ENCODE results near the gene JAG1.

The JAG1 gene

DNA sequence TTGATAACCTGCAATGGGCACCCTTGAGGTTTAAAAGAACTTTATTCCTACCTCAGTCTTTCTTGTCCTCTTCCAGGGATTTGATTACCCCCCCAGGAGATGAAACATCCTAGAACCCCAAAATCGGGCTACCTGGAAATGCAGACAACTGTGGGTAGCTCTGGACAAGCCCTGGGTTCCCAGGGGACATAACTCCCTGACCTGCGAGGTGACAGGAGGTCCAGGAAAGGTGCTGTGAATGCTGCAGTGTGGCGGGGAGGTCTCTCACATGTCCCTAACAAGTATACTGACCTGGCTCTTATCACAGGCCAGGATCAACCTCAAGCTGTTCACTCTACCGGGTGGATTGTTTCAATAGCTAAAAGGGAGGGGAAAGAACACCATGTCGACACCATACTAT is 11.6 kb downstream of the JAG1 start:
- no peak for TF ChIP-seq EZH2phosphoT487 (conservative IDR thresholded peaks at IDR 0.05; ENCODE audit: low read length)
- TF ChIP-seq, protein P1, sequence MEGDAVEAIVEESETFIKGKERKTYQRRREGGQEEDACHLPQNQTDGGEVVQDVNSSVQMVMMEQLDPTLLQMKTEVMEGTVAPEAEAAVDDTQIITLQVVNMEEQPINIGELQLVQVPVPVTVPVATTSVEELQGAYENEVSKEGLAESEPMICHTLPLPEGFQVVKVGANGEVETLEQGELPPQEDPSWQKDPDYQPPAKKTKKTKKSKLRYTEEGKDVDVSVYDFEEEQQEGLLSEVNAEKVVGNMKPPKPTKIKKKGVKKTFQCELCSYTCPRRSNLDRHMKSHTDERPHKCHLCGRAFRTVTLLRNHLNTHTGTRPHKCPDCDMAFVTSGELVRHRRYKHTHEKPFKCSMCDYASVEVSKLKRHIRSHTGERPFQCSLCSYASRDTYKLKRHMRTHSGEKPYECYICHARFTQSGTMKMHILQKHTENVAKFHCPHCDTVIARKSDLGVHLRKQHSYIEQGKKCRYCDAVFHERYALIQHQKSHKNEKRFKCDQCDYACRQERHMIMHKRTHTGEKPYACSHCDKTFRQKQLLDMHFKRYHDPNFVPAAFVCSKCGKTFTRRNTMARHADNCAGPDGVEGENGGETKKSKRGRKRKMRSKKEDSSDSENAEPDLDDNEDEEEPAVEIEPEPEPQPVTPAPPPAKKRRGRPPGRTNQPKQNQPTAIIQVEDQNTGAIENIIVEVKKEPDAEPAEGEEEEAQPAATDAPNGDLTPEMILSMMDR (IDR thresholded peaks at IDR 0.05; ENCODE audit: insufficient read depth, low read length, poor library complexity, severe bottlenecking), result no peak
- Histone ChIP-seq H3K9me3 (ENCODE audit: insufficient read depth, low read length) (no peaks in the 10 kb centered on the region), H3K4me2 (ENCODE audit: low read depth, low read length, poor library complexity, severe bottlenecking) (no peak overlapping the region), H3K9ac (ENCODE audit: low read length) (no peak overlapping the region), H3F3A (ENCODE audit: insufficient read depth) (no peaks in the 10 kb centered on the region), H3K79me2 (ENCODE audit: insufficient read depth, low read length) (no peaks in the 10 kb centered on the region), H3K36me3 (ENCODE audit: low read length) (no peaks in the 10 kb centered on the region), H3K9me2 (replicated peaks; ENCODE audit: insufficient read depth, low read length) (no peaks in the 10 kb centered on the region), H4K20me1 (ENCODE audit: low read depth, low read length) (no peaks in the 10 kb centered on the region), H2AFZ (ENCODE audit: low read depth, low read length, severe bottlenecking) (no peak overlapping the region), H3K4me3 (ENCODE audit: insufficient read depth, low read length, poor library complexity, severe bottlenecking) (no peak overlapping the region), H3K27ac (ENCODE audit: low read depth, low read length) (no peak overlapping the region), H3K27me3 (ENCODE audit: low read length) (no peaks in the 10 kb centered on the region)

DNA sequence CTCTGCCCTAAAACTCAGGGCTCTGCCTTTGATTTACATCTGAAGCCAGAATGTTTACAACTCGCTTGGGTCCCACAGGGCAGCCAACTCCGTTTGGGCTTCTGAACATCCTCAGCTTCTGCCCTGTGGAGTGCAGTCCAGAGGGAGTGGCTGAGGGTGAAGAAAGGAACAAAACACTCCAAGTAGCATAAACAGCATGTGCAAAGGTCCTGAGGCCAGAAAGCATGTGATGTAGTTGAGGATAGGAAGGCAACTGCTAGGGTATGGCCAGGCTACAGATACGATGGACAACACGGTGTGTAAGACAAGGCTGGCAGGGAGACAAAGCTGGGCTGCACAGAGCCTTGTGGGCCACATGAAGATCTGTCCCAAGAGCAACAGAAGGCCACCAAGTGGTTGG is 12.5 kb downstream of the JAG1 start:
- no peaks in the 10 kb centered on the region for H3F3A ChIP-seq (ENCODE audit: insufficient read depth)
- H3K9me3 ChIP-seq (ENCODE audit: insufficient read depth, low read length), result no peaks in the 10 kb centered on the region
- H2AFZ ChIP-seq (ENCODE audit: low read depth, low read length, severe bottlenecking), result no peak overlapping the region
- H3K9ac ChIP-seq (ENCODE audit: low read length), result no peak overlapping the region
- no peaks in the 10 kb centered on the region for H3K79me2 ChIP-seq (ENCODE audit: insufficient read depth, low read length)
- no peaks in the 10 kb centered on the region for H3K36me3 ChIP-seq (ENCODE audit: low read length)
- H3K9me2 ChIP-seq (replicated peaks; ENCODE audit: insufficient read depth, low read length), result no peaks in the 10 kb centered on the region
- H3K27ac ChIP-seq (ENCODE audit: low read depth, low read length), result no peak overlapping the region
- no peaks in the 10 kb centered on the region for H4K20me1 ChIP-seq (ENCODE audit: low read depth, low read length)
- H3K4me2 ChIP-seq (ENCODE audit: low read depth, low read length, poor library complexity, severe bottlenecking), result no peak overlapping the region
- no peak for TF ChIP-seq EZH2phosphoT487 (conservative IDR thresholded peaks at IDR 0.05; ENCODE audit: low read length)
- TF ChIP-seq, protein P1 (IDR thresholded peaks at IDR 0.05; ENCODE audit: insufficient read depth, low read length, poor library complexity, severe bottlenecking), result no peak
- H3K27me3 ChIP-seq (ENCODE audit: low read length), result no peaks in the 10 kb centered on the region
- no peak overlapping the region for H3K4me3 ChIP-seq (ENCODE audit: insufficient read depth, low read length, poor library complexity, severe bottlenecking)

DNA sequence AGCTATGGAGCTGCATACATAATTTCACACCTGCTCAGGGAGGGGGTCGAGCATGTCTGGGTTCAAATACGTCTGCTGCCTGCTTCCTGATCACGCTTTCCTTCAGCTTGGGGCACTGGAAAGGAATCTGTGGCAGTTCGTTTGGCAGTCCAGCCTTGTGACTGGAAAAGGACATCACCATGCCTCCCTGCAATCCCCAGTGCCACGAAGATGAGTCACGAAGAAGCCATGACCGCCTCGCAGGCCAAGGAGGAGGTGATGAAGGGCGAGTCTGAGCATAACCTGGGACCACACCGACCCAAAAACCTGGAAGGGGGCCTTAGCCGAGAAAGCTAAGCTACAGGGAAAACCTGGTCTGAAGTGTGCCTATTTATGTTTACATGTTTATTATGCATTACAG is 13.1 kb downstream of the JAG1 start:
- no peaks in the 10 kb centered on the region for H3K27me3 ChIP-seq (ENCODE audit: low read length)
- H3K27ac ChIP-seq (ENCODE audit: low read depth, low read length), result no peak overlapping the region
- no peaks in the 10 kb centered on the region for H3K9me3 ChIP-seq (ENCODE audit: insufficient read depth, low read length)
- H4K20me1 ChIP-seq (ENCODE audit: low read depth, low read length), result no peaks in the 10 kb centered on the region
- H3K79me2 ChIP-seq (ENCODE audit: insufficient read depth, low read length), result no peaks in the 10 kb centered on the region
- no peak overlapping the region for H3K4me2 ChIP-seq (ENCODE audit: low read depth, low read length, poor library complexity, severe bottlenecking)
- TF ChIP-seq EZH2phosphoT487 (conservative IDR thresholded peaks at IDR 0.05; ENCODE audit: low read length), result no peak
- TF ChIP-seq, protein P1 (IDR thresholded peaks at IDR 0.05; ENCODE audit: insufficient read depth, low read length, poor library complexity, severe bottlenecking), result no peak
- H3F3A ChIP-seq (ENCODE audit: insufficient read depth), result no peaks in the 10 kb centered on the region
- no peaks in the 10 kb centered on the region for H3K9me2 ChIP-seq (replicated peaks; ENCODE audit: insufficient read depth, low read length)
- no peak overlapping the region for H3K4me3 ChIP-seq (ENCODE audit: insufficient read depth, low read length, poor library complexity, severe bottlenecking)
- H3K9ac ChIP-seq (ENCODE audit: low read length), result no peak overlapping the region
- H2AFZ ChIP-seq (ENCODE audit: low read depth, low read length, severe bottlenecking), result no peak overlapping the region
- H3K36me3 ChIP-seq (ENCODE audit: low read length), result no peaks in the 10 kb centered on the region

All from SU-DHL-6 (cell line).